ENCODE results near the gene SLC6A19.
"Not testable (repeated sequence)": the region's sequence is repeated elsewhere in the genome, so short reads cannot be mapped to it uniquely, and the experiment has no call there.

The SLC6A19 gene

GRCh38 chr5:1226231-1226630, 24.8 kb downstream of the SLC6A19 start:
- DNase-seq: no peak

GRCh38 chr5:1226839-1227581, 25.6 kb downstream of the SLC6A19 start:
- no peak for DNase-seq

- no peak for DNase-seq
These were observed 26.3 kb downstream of the SLC6A19 start for GRCh38 chr5:1227667-1228066.

- no peak for DNase-seq
These were observed 26.7 kb downstream of the SLC6A19 start for GRCh38 chr5:1228120-1228519.

- not testable (repeated sequence) for DNase-seq
These were observed 27.6 kb downstream of the SLC6A19 start for GRCh38 chr5:1229023-1229422.

GRCh38 chr5:1229822-1230221, 28.4 kb downstream of the SLC6A19 start:
- DNase-seq: no peak

- DNase-seq: no peak
These were observed 29.2 kb downstream of the SLC6A19 start for GRCh38 chr5:1230551-1230950.

- no peak for DNase-seq
These were observed 30.0 kb downstream of the SLC6A19 start for GRCh38 chr5:1231354-1231905.

GRCh38 chr5:1232780-1233179, 31.4 kb downstream of the SLC6A19 start:
- DNase-seq: no peak

- no peak for DNase-seq
These were observed 34.0 kb downstream of the SLC6A19 start for GRCh38 chr5:1235379-1235778.

- no peak for DNase-seq
These were observed 34.4 kb downstream of the SLC6A19 start for GRCh38 chr5:1235838-1236237.

GRCh38 chr5:1239505-1240251, 38.3 kb downstream of the SLC6A19 start:
- DNase-seq: no peak

GRCh38 chr5:1240496-1241260, 39.3 kb downstream of the SLC6A19 start:
- no peak for DNase-seq

- no peak for DNase-seq
These were observed 40.2 kb downstream of the SLC6A19 start for GRCh38 chr5:1241509-1242080.

GRCh38 chr5:1242733-1243486, 41.5 kb downstream of the SLC6A19 start:
- DNase-seq: no peak

GRCh38 chr5:1243487-1244130, 42.2 kb downstream of the SLC6A19 start:
- DNase-seq: no peak

GRCh38 chr5:1244255-1244654, 42.9 kb downstream of the SLC6A19 start:
- DNase-seq: no peak

- DNase-seq: no peak
These were observed 43.6 kb downstream of the SLC6A19 start for GRCh38 chr5:1244976-1245375.

- no peak for DNase-seq
These were observed 44.6 kb downstream of the SLC6A19 start for GRCh38 chr5:1245905-1246576.

- peak; percentile 13 for DNase-seq
These were observed 45.5 kb downstream of the SLC6A19 start for GRCh38 chr5:1246711-1247431.
